CD4-positive, CD25-positive, alpha-beta regulatory T cell (primary cell): Measurements from ENCODE around the gene KPNA1. TPM values are rescaled to one million over a fixed set of nuclear protein-coding genes. Genes with fewer than 3 reads are reported as not detected.
A peak's percentile ranks its signal among the peaks of the same experiment; 100 is the strongest.

Experiments used
- ATAC-seq, 2 donors: fragments of 150-1000 bp; cut with Tn5 transposase; one replicate each; pipeline ENCODE4 v1.10.0; 2021; ENCODE audit warnings: low read depth in 2 of 2, moderate number of reproducible peaks in 2 of 2, moderate library complexity in 1 of 2
- DNase-seq, 3 donors: peaks; one replicate each; pipeline versions ENCODE4 v3.0.0 to v3.0.0-alpha.2; 2012 to 2022; ENCODE audit warnings: mixed read lengths in 1 of 3
- H3K27ac ChIP-seq: one replicate; pipeline ENCODE4 v1.7.0; 2013; ENCODE audit warnings: mild to moderate bottlenecking, low read length; ENCODE audit not compliant: insufficient read depth, poor library complexity, severe bottlenecking
- H3K27me3 ChIP-seq: one replicate; pipeline ENCODE4 v1.7.0; 2013; ENCODE audit warnings: low read length; ENCODE audit not compliant: control insufficient read depth, insufficient read depth
- H3K36me3 ChIP-seq: one replicate; pipeline ENCODE4 v1.7.0; 2013; ENCODE audit warnings: mild to moderate bottlenecking, low read length, moderate library complexity; ENCODE audit not compliant: control insufficient read depth, insufficient read depth
- H3K4me1 ChIP-seq: 2 replicates; pipeline ENCODE4 v1.7.0; 2013; ENCODE audit warnings: mild to moderate bottlenecking, low read length; ENCODE audit not compliant: insufficient read depth, control insufficient read depth, poor library complexity, severe bottlenecking
- H3K4me3 ChIP-seq: one replicate; pipeline ENCODE4 v1.7.0; 2013; ENCODE audit warnings: low read depth, mild to moderate bottlenecking, low read length, moderate library complexity
- H3K9me3 ChIP-seq, 2 experiments: 1 replicate in 1 of 2; 2 replicates in 1 of 2; pipeline ENCODE4 v1.7.0; 2013; ENCODE audit warnings: low read length in 2 of 2, mild to moderate bottlenecking in 1 of 2, moderate library complexity in 1 of 2; ENCODE audit not compliant: control insufficient read depth in 2 of 2
- H3K27ac Mint-ChIP-seq, 3 donors: one replicate each; pipeline ENCODE4 v1.8.0; 2020 to 2022; ENCODE audit warnings: mild to moderate bottlenecking in 3 of 3, mixed read lengths in 3 of 3, moderate library complexity in 2 of 3
- H3K27me3 Mint-ChIP-seq: one replicate; pipeline ENCODE4 v1.8.0; 2022; ENCODE audit warnings: mild to moderate bottlenecking, mixed read lengths
- H3K36me3 Mint-ChIP-seq: one replicate; pipeline ENCODE4 v1.8.0; 2020; ENCODE audit warnings: mixed read lengths
- H3K4me1 Mint-ChIP-seq, 4 donors: one replicate each; pipeline ENCODE4 v1.8.0; 2020 to 2022; ENCODE audit warnings: mixed read lengths in 4 of 4, mild to moderate bottlenecking in 1 of 4
- H3K4me3 Mint-ChIP-seq, 4 donors: one replicate each; pipeline ENCODE4 v1.8.0; 2020 to 2022; ENCODE audit warnings: mild to moderate bottlenecking in 4 of 4, mixed read lengths in 4 of 4, moderate library complexity in 3 of 4
- H3K9me3 Mint-ChIP-seq, 7 donors: one replicate each; pipeline ENCODE4 v1.8.0; 2020 to 2022; ENCODE audit warnings: mixed read lengths in 7 of 7, mild to moderate bottlenecking in 3 of 7, moderate library complexity in 2 of 7
- polyA plus RNA-seq, 4 donors: library from polyadenylated mRNA; unstranded; fragments of 300-500 nt; fragmentation: Illumina TruSeq; gene quantifications; one replicate each; pipeline ENCODE4 v1.2.3, GENCODE V29; 2021
- total RNA-seq: library from RNA; stranded (reverse); gene quantifications from one replicate; pipeline ENCODE4 v1.2.3, GENCODE V29; 2022

Gene KPNA1
- total and polyA plus RNA-seq, 5 donors from 2014 or later, result 41.4 to 57.8 (median 45.1) TPM

GRCh38 chr3:122558605-122559004 is 43.9 kb upstream of the KPNA1 start:
- no peaks in the 10 kb centered on the region for H3K9me3 ChIP-seq
- H3K27ac Mint-ChIP-seq, result no peak overlapping the region
- peaks cover 45% of the 10 kb centered on the region for H3K36me3 Mint-ChIP-seq
- H3K4me3 ChIP-seq, result no peak overlapping the region
- no peak for DNase-seq
- H3K9me3 Mint-ChIP-seq, result no peaks in the 10 kb centered on the region
- H3K27me3 Mint-ChIP-seq, result no peaks in the 10 kb centered on the region
- no peaks in the 10 kb centered on the region for H3K27me3 ChIP-seq
- H3K4me1 Mint-ChIP-seq, result peaks cover 14 to 54% (median 43%) of the 10 kb centered on the region in 4 donors
- H3K36me3 ChIP-seq, result peaks cover 59% of the 10 kb centered on the region
- ATAC-seq, result no peak
- H3K4me1 ChIP-seq, result peaks cover 25% of the 10 kb centered on the region
- H3K27ac ChIP-seq, result no peak overlapping the region
- H3K4me3 Mint-ChIP-seq, result peak overlapping the region in 1 of 4 donors; percentile 53

GRCh38 chr3:122557356-122557755 is 42.6 kb upstream of the KPNA1 start:
- H3K27ac Mint-ChIP-seq, result no peak overlapping the region
- H3K4me1 Mint-ChIP-seq, result peaks cover 12 to 50% (median 37%) of the 10 kb centered on the region in 4 donors
- peaks cover 72% of the 10 kb centered on the region for H3K36me3 ChIP-seq
- H3K4me3 ChIP-seq, result no peak overlapping the region
- H3K4me1 ChIP-seq, result peaks cover 14% of the 10 kb centered on the region
- H3K4me3 Mint-ChIP-seq, result no peak overlapping the region
- H3K36me3 Mint-ChIP-seq, result peaks cover 56% of the 10 kb centered on the region
- H3K9me3 Mint-ChIP-seq, result no peaks in the 10 kb centered on the region
- H3K27me3 ChIP-seq, result no peaks in the 10 kb centered on the region
- no peaks in the 10 kb centered on the region for H3K27me3 Mint-ChIP-seq
- no peak overlapping the region for H3K27ac ChIP-seq
- no peak for ATAC-seq
- H3K9me3 ChIP-seq, result no peaks in the 10 kb centered on the region
- DNase-seq, result no peak

GRCh38 chr3:122555275-122556071 is 40.7 kb upstream of the KPNA1 start:
- H3K4me1 ChIP-seq, result no peaks in the 10 kb centered on the region
- no peak for DNase-seq
- Mint-ChIP-seq H3K4me1 (peaks cover 6 to 34% (median 25%) of the 10 kb centered on the region in 4 donors), H3K9me3 (no peaks in the 10 kb centered on the region), H3K36me3 (peaks cover 66% of the 10 kb centered on the region), H3K27me3 (no peaks in the 10 kb centered on the region), H3K4me3 (no peak overlapping the region), H3K27ac (no peak overlapping the region)
- no peak for ATAC-seq
- peaks cover 85% of the 10 kb centered on the region for H3K36me3 ChIP-seq
- H3K4me3 ChIP-seq, result no peak overlapping the region
- H3K9me3 ChIP-seq, result no peaks in the 10 kb centered on the region
- no peak overlapping the region for H3K27ac ChIP-seq
- H3K27me3 ChIP-seq, result no peaks in the 10 kb centered on the region

GRCh38 chr3:122553171-122553570 is 38.4 kb upstream of the KPNA1 start:
- Histone ChIP-seq H3K9me3 (no peaks in the 10 kb centered on the region), H3K4me3 (no peak overlapping the region), H3K27ac (no peak overlapping the region), H3K36me3 (peaks cover 93% of the 10 kb centered on the region), H3K4me1 (no peaks in the 10 kb centered on the region), H3K27me3 (no peaks in the 10 kb centered on the region)
- H3K27me3 Mint-ChIP-seq, result no peaks in the 10 kb centered on the region
- H3K4me1 Mint-ChIP-seq, result peaks cover 11 to 27% (median 21%) of the 10 kb centered on the region in 4 donors
- peaks cover 71% of the 10 kb centered on the region for H3K36me3 Mint-ChIP-seq
- no peak overlapping the region for H3K4me3 Mint-ChIP-seq
- no peak overlapping the region for H3K27ac Mint-ChIP-seq
- DNase-seq (no peak), ATAC-seq (no peak)
- H3K9me3 Mint-ChIP-seq, result no peaks in the 10 kb centered on the region

GRCh38 chr3:122548619-122549018 is 33.9 kb upstream of the KPNA1 start:
- H3K4me3 Mint-ChIP-seq, result no peak overlapping the region
- ATAC-seq, result no peak
- no peak overlapping the region for H3K27ac ChIP-seq
- no peak overlapping the region for H3K4me3 ChIP-seq
- no peaks in the 10 kb centered on the region for H3K9me3 ChIP-seq
- no peak for DNase-seq
- H3K4me1 Mint-ChIP-seq, result peaks cover 6 to 25% (median 14%) of the 10 kb centered on the region in 4 donors
- no peaks in the 10 kb centered on the region for H3K27me3 Mint-ChIP-seq
- no peaks in the 10 kb centered on the region for H3K9me3 Mint-ChIP-seq
- peaks cover 83% of the 10 kb centered on the region for H3K36me3 ChIP-seq
- no peak overlapping the region for H3K27ac Mint-ChIP-seq
- H3K36me3 Mint-ChIP-seq, result peaks cover 60% of the 10 kb centered on the region
- no peaks in the 10 kb centered on the region for H3K4me1 ChIP-seq
- H3K27me3 ChIP-seq, result no peaks in the 10 kb centered on the region

DNA sequence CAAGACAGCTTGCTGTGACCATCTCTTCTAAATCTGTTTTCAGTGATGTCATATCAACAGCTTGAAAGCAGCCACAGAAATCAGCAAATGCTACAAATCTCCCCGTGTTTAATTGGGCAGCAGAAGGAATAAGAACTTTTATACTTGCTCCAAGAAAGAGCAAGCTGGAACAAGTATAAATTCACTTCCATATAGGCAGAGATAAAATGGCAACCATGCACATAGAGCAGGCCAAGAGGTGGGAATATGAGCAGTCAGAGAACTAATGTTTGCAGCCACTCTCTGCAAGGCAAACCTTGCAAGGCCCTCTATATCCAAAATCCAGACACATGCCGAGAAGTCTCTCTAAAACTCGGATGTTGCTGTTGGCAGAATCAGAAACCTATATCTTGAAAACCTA is 33.3 kb upstream of the KPNA1 start:
- Mint-ChIP-seq H3K27ac (no peak overlapping the region), H3K4me3 (no peak overlapping the region), H3K36me3 (peaks cover 54% of the 10 kb centered on the region), H3K27me3 (no peaks in the 10 kb centered on the region), H3K4me1 (peaks cover under 1 to 22% (median 10%) of the 10 kb centered on the region in 4 donors), H3K9me3 (no peaks in the 10 kb centered on the region)
- Histone ChIP-seq H3K27ac (no peak overlapping the region), H3K4me1 (no peaks in the 10 kb centered on the region), H3K36me3 (peaks cover 77% of the 10 kb centered on the region), H3K27me3 (no peaks in the 10 kb centered on the region), H3K4me3 (no peak overlapping the region), H3K9me3 (no peaks in the 10 kb centered on the region)
- ATAC-seq, result no peak
- no peak for DNase-seq

GRCh38 chr3:122546151-122546550 is 31.4 kb upstream of the KPNA1 start:
- peaks cover 65% of the 10 kb centered on the region for H3K36me3 ChIP-seq
- no peak overlapping the region for H3K27ac ChIP-seq
- peaks cover 47% of the 10 kb centered on the region for H3K36me3 Mint-ChIP-seq
- no peaks in the 10 kb centered on the region for H3K27me3 ChIP-seq
- DNase-seq, result no peak
- H3K4me1 Mint-ChIP-seq, result peaks cover 0 to 19% (median 8%) of the 10 kb centered on the region in 4 donors
- no peaks in the 10 kb centered on the region for H3K9me3 ChIP-seq
- ATAC-seq, result no peak
- no peak overlapping the region for H3K4me3 Mint-ChIP-seq
- no peak overlapping the region for H3K27ac Mint-ChIP-seq
- H3K9me3 Mint-ChIP-seq, result no peaks in the 10 kb centered on the region
- H3K4me1 ChIP-seq, result no peaks in the 10 kb centered on the region
- H3K27me3 Mint-ChIP-seq, result no peaks in the 10 kb centered on the region
- H3K4me3 ChIP-seq, result no peak overlapping the region

GRCh38 chr3:122538956-122539490 is 24.3 kb upstream of the KPNA1 start:
- H3K27ac ChIP-seq, result no peak overlapping the region
- peak overlapping the region in 2 of 3 donors; percentile 46 to 91 for H3K27ac Mint-ChIP-seq

More at GRCh38 chr3:122538956-122539490, 24.3 kb upstream of the KPNA1 start:
- no peaks in the 10 kb centered on the region for H3K9me3 Mint-ChIP-seq
- Histone ChIP-seq H3K27me3 (no peaks in the 10 kb centered on the region), H3K9me3 (no peaks in the 10 kb centered on the region), H3K36me3 (peaks cover 69% of the 10 kb centered on the region), H3K4me1 (peaks cover under 1% of the 10 kb centered on the region), H3K4me3 (no peak overlapping the region)
- no peak for ATAC-seq
- H3K4me3 Mint-ChIP-seq, result peak overlapping the region in 1 of 4 donors; percentile 13
- peaks cover 46% of the 10 kb centered on the region for H3K36me3 Mint-ChIP-seq
- no peak for DNase-seq
- no peaks in the 10 kb centered on the region for H3K27me3 Mint-ChIP-seq
- H3K4me1 Mint-ChIP-seq, result peaks cover 9 to 14% (median 13%) of the 10 kb centered on the region in 4 donors
